Fibroblast of lung (primary cell): Measurements from ENCODE around the gene OXLD1. TPM values are rescaled to one million over a fixed set of nuclear protein-coding genes. Genes with fewer than 3 reads are reported as not detected.
A peak's percentile ranks its signal among the peaks of the same experiment; 100 is the strongest.

ENCODE experiments used
- DNase-seq, 2 donors: peaks; one replicate each; pipeline versions ENCODE4 v3.0.0 to v3.0.0-alpha.2; 2010; ENCODE audit warnings: low read depth in 2 of 2
- H2AFZ ChIP-seq: 2 replicates; pipeline ENCODE4 v1.5.1; 2012; ENCODE audit warnings: low read length, control low read depth, inconsistent platforms
- H3K27ac ChIP-seq: 2 replicates; pipeline ENCODE4 v1.5.1; 2011; ENCODE audit warnings: low read length, control low read depth; ENCODE audit not compliant: insufficient read depth
- H3K27me3 ChIP-seq: 2 replicates; pipeline ENCODE4 v1.5.1; 2011; ENCODE audit warnings: mild to moderate bottlenecking, low read length; ENCODE audit not compliant: control insufficient read depth, insufficient read depth
- H3K36me3 ChIP-seq: 2 replicates; pipeline ENCODE4 v1.5.1; 2011; ENCODE audit warnings: low read length; ENCODE audit not compliant: control insufficient read depth, insufficient read depth
- H3K4me1 ChIP-seq: 2 replicates; pipeline ENCODE4 v1.5.1; 2011; ENCODE audit warnings: low read length; ENCODE audit not compliant: control insufficient read depth, insufficient read depth; ENCODE audit errors: extremely low read depth
- H3K4me2 ChIP-seq: 2 replicates; pipeline ENCODE4 v1.5.1; 2011; ENCODE audit warnings: low read length, control low read depth; ENCODE audit not compliant: insufficient read depth; ENCODE audit errors: extremely low read depth
- H3K4me3 ChIP-seq, 4 experiments: fragments of 200-600 bp in 1 of 4; sonication (generic) in 1 of 4; replicated peaks in 1 of 4; 2 replicates each; pipeline ENCODE4 v1.5.1; 2011 to 2016; ENCODE audit warnings: low read length in 4 of 4, low read depth in 3 of 4, mild to moderate bottlenecking in 3 of 4, control low read depth in 2 of 4, inconsistent platforms in 1 of 4, mixed read lengths in 1 of 4; ENCODE audit not compliant: insufficient read depth in 1 of 4; ENCODE audit errors: control extremely low read depth in 1 of 4
- H3K79me2 ChIP-seq: 2 replicates; pipeline ENCODE4 v1.5.1; 2012; ENCODE audit warnings: mild to moderate bottlenecking, low read length, inconsistent platforms; ENCODE audit not compliant: control insufficient read depth, insufficient read depth
- H3K9ac ChIP-seq: 2 replicates; pipeline ENCODE4 v1.5.1; 2011; ENCODE audit warnings: mild to moderate bottlenecking, low read length, control low read depth; ENCODE audit not compliant: insufficient read depth
- H3K9me3 ChIP-seq: 2 replicates; pipeline ENCODE4 v1.5.1; 2012; ENCODE audit warnings: low read depth, low read length; ENCODE audit not compliant: control insufficient read depth, insufficient read depth
- H4K20me1 ChIP-seq: 2 replicates; pipeline ENCODE4 v1.5.1; 2011; ENCODE audit warnings: low read length; ENCODE audit not compliant: control insufficient read depth, insufficient read depth; ENCODE audit errors: extremely low read depth
- EZH2 ChIP-seq: IDR thresholded peaks from 2 replicates; pipeline ENCODE4 v1.5.1; 2012; ENCODE audit warnings: low read length, control low read depth, mild to moderate bottlenecking; ENCODE audit errors: missing control alignments
- polyA plus RNA-seq, 2 donors: library from polyadenylated mRNA; depleted of rRNA in 1 of 2; stranded (reverse) in 1 of 2; unstranded in 1 of 2; fragments of >200 nt; gene quantifications; 2 replicates each; pipeline ENCODE4 v1.2.1, GENCODE V29; 2011 to 2012; ENCODE audit warnings: missing spikeins in 1 of 2
- total RNA-seq: library from RNA; depleted of rRNA; stranded (reverse); fragments of >200 nt; gene quantifications from 2 replicates; pipeline ENCODE4 v1.2.1, GENCODE V29; 2014
- TF ChIP-seq, protein P1 (sequence below), 2 donors: IDR thresholded peaks in 1 of 2; conservative IDR thresholded peaks in 1 of 2; 1 replicate in 1 of 2; 2 replicates in 1 of 2; pipeline ENCODE4 v1.5.1; 2011 to 2012; ENCODE audit warnings: low read length in 2 of 2, control low read depth in 1 of 2, inconsistent platforms in 1 of 2, low read depth in 1 of 2, mild to moderate bottlenecking in 1 of 2

Gene OXLD1
- total and polyA plus RNA-seq, 2 donors (not counting 1 experiment from before 2014, with no cell fraction given), result 11.6 to 45.6 TPM

DNA sequence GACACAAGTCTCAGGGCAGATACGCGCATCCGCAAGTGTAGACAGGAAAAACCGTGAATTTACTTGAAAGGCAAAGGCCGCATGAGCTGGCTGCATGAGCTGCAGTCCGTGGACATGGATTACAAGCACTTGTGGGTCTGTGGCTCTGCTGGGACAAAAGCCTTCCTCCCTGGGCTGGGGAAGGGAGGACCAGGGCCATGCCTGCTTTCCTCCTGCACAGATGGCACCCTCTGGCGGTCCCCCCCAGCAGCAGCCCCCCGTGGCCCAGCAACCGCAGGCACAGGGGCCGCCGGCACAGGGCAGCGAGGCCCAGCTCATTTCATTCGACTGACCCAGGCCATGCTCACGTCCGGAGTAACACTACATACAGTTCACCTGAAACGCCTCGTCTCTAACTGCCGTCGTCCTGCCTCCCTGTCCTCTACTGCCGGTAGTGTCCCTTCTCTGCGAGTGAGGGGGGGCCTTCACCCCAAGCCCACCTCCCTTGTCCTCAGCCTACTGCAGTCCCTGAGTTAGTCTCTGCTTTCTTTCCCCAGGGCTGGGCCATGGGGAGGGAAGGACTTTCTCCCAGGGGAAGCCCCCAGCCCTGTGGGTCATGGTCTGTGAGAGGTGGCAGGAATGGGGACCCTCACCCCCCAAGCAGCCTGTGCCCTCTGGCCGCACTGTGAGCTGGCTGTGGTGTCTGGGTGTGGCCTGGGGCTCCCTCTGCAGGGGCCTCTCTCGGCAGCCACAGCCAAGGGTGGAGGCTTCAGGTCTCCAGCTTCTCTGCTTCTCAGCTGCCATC is 35.1 kb upstream of the OXLD1 start:
- peak overlapping the region; percentile 61 for H3K27ac ChIP-seq
- peak overlapping the region; percentile 80 to 89 (median 86) for H3K4me3 ChIP-seq
- no peak overlapping the region for H2AFZ ChIP-seq
- no peaks in the 10 kb centered on the region for H3K27me3 ChIP-seq
- H3K4me1 ChIP-seq, result peaks cover 17% of the 10 kb centered on the region
- DNase-seq, result no peak
- no peaks in the 10 kb centered on the region for H4K20me1 ChIP-seq
- H3K9ac ChIP-seq, result peak overlapping the region; percentile 13
- peaks cover 59% of the 10 kb centered on the region for H3K79me2 ChIP-seq
- peaks cover 37% of the 10 kb centered on the region for H3K36me3 ChIP-seq
- no peaks in the 10 kb centered on the region for H3K9me3 ChIP-seq
- TF ChIP-seq, protein P1, sequence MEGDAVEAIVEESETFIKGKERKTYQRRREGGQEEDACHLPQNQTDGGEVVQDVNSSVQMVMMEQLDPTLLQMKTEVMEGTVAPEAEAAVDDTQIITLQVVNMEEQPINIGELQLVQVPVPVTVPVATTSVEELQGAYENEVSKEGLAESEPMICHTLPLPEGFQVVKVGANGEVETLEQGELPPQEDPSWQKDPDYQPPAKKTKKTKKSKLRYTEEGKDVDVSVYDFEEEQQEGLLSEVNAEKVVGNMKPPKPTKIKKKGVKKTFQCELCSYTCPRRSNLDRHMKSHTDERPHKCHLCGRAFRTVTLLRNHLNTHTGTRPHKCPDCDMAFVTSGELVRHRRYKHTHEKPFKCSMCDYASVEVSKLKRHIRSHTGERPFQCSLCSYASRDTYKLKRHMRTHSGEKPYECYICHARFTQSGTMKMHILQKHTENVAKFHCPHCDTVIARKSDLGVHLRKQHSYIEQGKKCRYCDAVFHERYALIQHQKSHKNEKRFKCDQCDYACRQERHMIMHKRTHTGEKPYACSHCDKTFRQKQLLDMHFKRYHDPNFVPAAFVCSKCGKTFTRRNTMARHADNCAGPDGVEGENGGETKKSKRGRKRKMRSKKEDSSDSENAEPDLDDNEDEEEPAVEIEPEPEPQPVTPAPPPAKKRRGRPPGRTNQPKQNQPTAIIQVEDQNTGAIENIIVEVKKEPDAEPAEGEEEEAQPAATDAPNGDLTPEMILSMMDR (conservative IDR thresholded peaks at IDR 0.05 in 1 of 2, IDR thresholded peaks at IDR 0.05 in 1 of 2; ENCODE audit: low read depth in 1 of 2, low read length in 2 of 2), result no peak
- no peak for TF ChIP-seq EZH2
- peak overlapping the region; percentile 98 for H3K4me2 ChIP-seq

DNA sequence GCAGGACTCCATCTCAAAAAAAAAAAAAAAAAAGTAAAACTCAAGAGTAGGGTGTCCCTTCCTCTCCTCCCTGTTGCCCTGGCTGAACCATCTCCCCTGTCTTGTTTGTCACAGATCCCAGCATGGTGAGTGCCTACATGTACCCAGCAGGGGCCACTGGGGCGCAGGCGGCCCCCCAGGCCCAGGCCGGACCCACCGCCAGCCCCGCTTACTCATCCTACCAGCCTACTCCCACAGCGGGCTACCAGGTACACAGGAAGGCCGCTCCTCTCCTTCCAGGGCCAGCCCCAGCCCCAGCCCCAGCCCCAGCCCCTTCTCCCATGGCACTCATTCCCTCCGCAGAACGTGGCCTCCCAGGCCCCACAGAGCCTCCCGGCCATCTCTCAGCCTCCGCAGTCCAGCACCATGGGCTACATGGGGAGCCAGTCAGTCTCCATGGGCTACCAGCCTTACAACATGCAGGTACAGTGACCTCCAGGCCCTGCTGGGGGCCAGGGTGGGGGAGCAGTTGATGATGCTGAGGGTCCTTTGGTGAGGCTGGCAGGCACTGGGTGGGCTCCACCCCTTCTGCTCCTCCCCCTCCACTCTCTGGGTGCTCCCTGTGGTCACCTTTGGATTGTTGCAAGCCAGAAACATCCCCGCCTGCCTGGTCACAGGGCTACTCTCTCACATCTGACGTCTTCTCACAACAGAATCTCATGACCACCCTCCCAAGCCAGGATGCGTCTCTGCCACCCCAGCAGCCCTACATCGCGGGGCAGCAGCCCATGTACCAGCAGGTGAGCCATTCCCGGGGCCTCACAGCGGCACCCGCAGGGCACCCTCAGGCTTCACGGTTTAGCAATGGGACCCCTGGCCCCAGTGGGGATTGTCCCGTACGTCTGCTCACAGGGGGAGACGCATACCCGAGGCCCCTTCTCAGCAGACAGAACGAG is 34.2 kb upstream of the OXLD1 start:
- Histone ChIP-seq H3K9ac (no peak overlapping the region), H3K36me3 (peaks cover 37% of the 10 kb centered on the region), H3K4me2 (no peak overlapping the region), H3K4me1 (peaks cover 17% of the 10 kb centered on the region), H3K9me3 (no peaks in the 10 kb centered on the region), H4K20me1 (no peaks in the 10 kb centered on the region), H3K4me3 (no peak overlapping the region), H3K27me3 (no peaks in the 10 kb centered on the region), H3K27ac (peak overlapping the region; percentile 61), H3K79me2 (peaks cover 59% of the 10 kb centered on the region), H2AFZ (no peak overlapping the region)
- DNase-seq, result no peak
- no peak for TF ChIP-seq EZH2
- TF ChIP-seq, protein P1 (conservative IDR thresholded peaks at IDR 0.05 in 1 of 2, IDR thresholded peaks at IDR 0.05 in 1 of 2; ENCODE audit: low read depth in 1 of 2, low read length in 2 of 2), result no peak
